Gastroesophageal sphincter (tissue), 4 donors: ENCODE data around the gene GXYLT1. TPM values are rescaled to one million over a fixed set of nuclear protein-coding genes. Genes with fewer than 3 reads are reported as not detected.

Experiments
- ATAC-seq: fragments of 150-250 bp; one replicate; pipeline ENCODE4 v1.9.1; 2016; ENCODE audit warnings: mild to moderate bottlenecking, moderate library complexity
- H3K27ac ChIP-seq, 4 donors: fragments of 200-600 bp; sonication (generic) in 3 of 4; 1 replicate in 3 of 4; 2 replicates in 1 of 4; pipeline ENCODE4 v1.5.1; 2016 to 2019
- H3K27me3 ChIP-seq: fragments of 200-600 bp; sonication (generic); one replicate; pipeline ENCODE4 v1.5.1; 2019
- H3K36me3 ChIP-seq, 2 donors: fragments of 200-600 bp; sonication (generic); one replicate each; pipeline ENCODE4 v1.5.1; 2019; ENCODE audit warnings: control low read depth in 1 of 2
- H3K4me1 ChIP-seq, 3 donors: fragments of 200-600 bp; sonication (generic); 1 replicate in 2 of 3; 2 replicates in 1 of 3; pipeline ENCODE4 v1.5.1; 2016 to 2019; ENCODE audit warnings: control low read depth in 2 of 3
- H3K4me3 ChIP-seq, 2 donors: fragments of 200-600 bp; sonication (generic); one replicate each; pipeline ENCODE4 v1.5.1; 2019; ENCODE audit warnings: mild to moderate bottlenecking in 1 of 2, moderate library complexity in 1 of 2
- H3K9me3 ChIP-seq, 3 donors: fragments of 200-600 bp; sonication (generic); one replicate each; pipeline ENCODE4 v1.5.1; 2017 to 2019; ENCODE audit warnings: control low read depth in 2 of 3
- EP300 ChIP-seq: sonication (generic); formaldehyde crosslinking; IDR thresholded peaks from one replicate; pipeline ENCODE4 v1.6.1; 2017; ENCODE audit warnings: antibody characterized with exemption, mild to moderate bottlenecking
- POLR2A ChIP-seq, 2 donors: fragments of 450-650 bp; IDR thresholded peaks; one replicate each; pipeline ENCODE4 v1.6.1; 2017; ENCODE audit warnings: antibody characterized with exemption in 2 of 2, mild to moderate bottlenecking in 2 of 2, moderate library complexity in 1 of 2
- POLR2AphosphoS5 ChIP-seq: sonication (generic); formaldehyde crosslinking; IDR thresholded peaks from one replicate; pipeline ENCODE4 v1.6.1; 2017; ENCODE audit warnings: antibody characterized with exemption
- WGBS, 2 donors: methylation state at CpG; one replicate each; pipeline ENCODE4 v1.1.5; 2018; ENCODE audit warnings: low coverage in 1 of 2; 5-methylcytosine and 5-hydroxymethylcytosine counted together
- total RNA-seq, 4 donors: library from RNA; depleted of rRNA; stranded (reverse); fragments of >200 nt; gene quantifications; one replicate each; pipeline ENCODE4 v1.1.0, GENCODE V29; 2016
- TF ChIP-seq, protein P1 (sequence below), 4 experiments: fragments of 200-600 bp in 2 of 4; fragments of 450-650 bp in 2 of 4; sonication (generic) in 1 of 4; IDR thresholded peaks; one replicate each; pipeline ENCODE4 v1.5.1; 2017 to 2019; ENCODE audit warnings: antibody characterized with exemption in 4 of 4, mild to moderate bottlenecking in 2 of 4, moderate library complexity in 2 of 4

The GXYLT1 gene
- total RNA-seq, 4 donors from 2014 or later = 6.9 to 11.6 (median 8.3) TPM

DNA sequence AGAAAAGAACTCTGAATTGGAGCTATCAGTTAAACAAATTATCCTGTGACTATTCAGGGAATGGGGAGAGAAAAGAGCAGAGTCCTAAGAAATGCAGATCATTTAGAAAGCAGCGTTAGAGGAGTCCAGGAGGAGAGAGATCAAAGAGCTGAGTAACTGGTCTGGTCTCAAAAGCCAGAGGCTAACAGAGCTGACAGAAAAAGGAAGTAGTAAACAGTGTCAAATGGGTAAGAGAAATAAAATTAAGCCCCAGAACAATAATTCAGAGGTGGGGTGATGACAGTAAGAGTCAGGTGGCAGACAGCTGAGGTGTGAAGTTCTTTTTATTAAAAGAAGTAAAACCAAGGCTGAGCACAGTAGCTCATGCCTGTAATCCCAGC is 19.3 kb downstream of the GXYLT1 start:
- Histone ChIP-seq H3K36me3 (no peaks in the 10 kb centered on the region), H3K4me1 (peaks cover 0 to 8% (median 0%) of the 10 kb centered on the region in 3 donors), H3K9me3 (no peaks in the 10 kb centered on the region), H3K27ac (no peak overlapping the region), H3K27me3 (no peaks in the 10 kb centered on the region), H3K4me3 (no peak overlapping the region)
- no peak for ATAC-seq
- TF ChIP-seq POLR2A (IDR thresholded peaks at IDR 0.05) (no peak), EP300 (no peak), POLR2AphosphoS5 (no peak)
- TF ChIP-seq, protein P1, sequence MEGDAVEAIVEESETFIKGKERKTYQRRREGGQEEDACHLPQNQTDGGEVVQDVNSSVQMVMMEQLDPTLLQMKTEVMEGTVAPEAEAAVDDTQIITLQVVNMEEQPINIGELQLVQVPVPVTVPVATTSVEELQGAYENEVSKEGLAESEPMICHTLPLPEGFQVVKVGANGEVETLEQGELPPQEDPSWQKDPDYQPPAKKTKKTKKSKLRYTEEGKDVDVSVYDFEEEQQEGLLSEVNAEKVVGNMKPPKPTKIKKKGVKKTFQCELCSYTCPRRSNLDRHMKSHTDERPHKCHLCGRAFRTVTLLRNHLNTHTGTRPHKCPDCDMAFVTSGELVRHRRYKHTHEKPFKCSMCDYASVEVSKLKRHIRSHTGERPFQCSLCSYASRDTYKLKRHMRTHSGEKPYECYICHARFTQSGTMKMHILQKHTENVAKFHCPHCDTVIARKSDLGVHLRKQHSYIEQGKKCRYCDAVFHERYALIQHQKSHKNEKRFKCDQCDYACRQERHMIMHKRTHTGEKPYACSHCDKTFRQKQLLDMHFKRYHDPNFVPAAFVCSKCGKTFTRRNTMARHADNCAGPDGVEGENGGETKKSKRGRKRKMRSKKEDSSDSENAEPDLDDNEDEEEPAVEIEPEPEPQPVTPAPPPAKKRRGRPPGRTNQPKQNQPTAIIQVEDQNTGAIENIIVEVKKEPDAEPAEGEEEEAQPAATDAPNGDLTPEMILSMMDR (IDR thresholded peaks at IDR 0.05) = no peak
- 50% methylated on average over 1 of the region's 1 CpG; no CpG with 5 or more reads in 1 of the 2 donors for WGBS, 2 donors

DNA sequence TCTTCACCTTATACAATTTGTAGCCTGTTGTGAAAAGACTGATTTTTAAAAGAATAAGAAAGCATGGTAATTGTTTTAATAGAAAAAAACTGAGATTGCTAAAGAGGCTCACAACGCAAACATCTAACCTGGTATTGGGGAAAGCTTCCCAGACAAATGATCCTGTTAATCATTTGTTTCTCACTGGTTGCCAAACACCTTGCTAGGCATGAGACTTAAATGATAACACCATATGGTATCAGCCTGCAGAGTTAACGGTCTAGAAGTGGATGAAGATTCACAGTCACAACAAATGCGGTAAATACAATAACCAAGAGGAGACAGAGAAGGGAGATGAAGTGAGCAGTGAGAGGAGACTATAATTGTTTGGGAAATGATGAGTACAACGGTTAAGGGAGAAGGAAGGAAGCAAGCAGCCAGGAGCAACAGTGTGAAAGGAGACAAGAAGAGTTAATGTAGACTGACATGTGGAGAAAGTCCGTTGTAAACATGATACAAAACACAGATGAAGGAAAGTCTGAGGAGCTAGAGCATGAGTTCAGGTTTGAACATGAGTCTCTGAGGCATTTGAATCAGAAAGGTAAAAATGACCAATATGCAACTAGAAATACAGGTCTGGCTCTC is 19.8 kb downstream of the GXYLT1 start:
- Histone ChIP-seq H3K36me3 (no peaks in the 10 kb centered on the region), H3K27me3 (no peaks in the 10 kb centered on the region), H3K27ac (no peak overlapping the region), H3K4me3 (no peak overlapping the region), H3K9me3 (no peaks in the 10 kb centered on the region), H3K4me1 (peaks cover 0 to 7% (median 0%) of the 10 kb centered on the region in 3 donors)
- ATAC-seq = no peak
- no peak for TF ChIP-seq EP300
- TF ChIP-seq, protein P1 (IDR thresholded peaks at IDR 0.05) = no peak
- no peak for TF ChIP-seq POLR2A (IDR thresholded peaks at IDR 0.05)
- no peak for TF ChIP-seq POLR2AphosphoS5
- WGBS, 2 donors = 57 to 63% methylated on average over 5 of the region's 5 CpGs

DNA sequence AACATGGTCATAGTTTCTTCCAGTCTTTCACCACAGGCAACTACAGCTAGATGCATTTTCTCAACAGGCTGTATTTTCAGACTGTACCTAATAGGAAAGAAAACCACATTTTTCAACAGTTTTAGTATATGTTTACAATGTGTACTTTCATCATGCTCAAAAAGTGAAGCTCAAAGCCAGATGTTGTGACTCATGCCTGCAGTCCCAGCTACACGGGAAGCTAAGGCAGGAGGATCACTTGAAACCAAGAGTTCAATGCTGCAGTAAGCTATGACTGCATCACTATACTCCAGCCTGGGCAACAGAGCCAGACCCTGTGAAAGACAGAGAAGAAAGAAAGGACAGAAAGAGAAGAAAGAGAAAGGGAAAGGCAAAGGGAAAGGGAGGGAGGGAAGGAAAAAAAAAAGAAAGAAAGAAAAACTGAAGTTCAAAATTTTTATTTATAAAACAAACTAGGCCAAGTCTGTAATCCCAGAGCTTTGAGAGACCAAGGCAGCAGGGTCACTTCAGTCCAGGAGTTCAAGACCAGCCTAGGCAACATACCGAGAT is 25.5 kb downstream of the GXYLT1 start:
- ATAC-seq = no peak
- no peaks in the 10 kb centered on the region for H3K4me1 ChIP-seq
- WGBS, 2 donors = 57 to 100% methylated on average over 1 to 2 of the region's 2 CpGs
- TF ChIP-seq POLR2A (IDR thresholded peaks at IDR 0.05) (no peak), POLR2AphosphoS5 (no peak), EP300 (no peak)
- TF ChIP-seq, protein P1 (IDR thresholded peaks at IDR 0.05) = no peak
- no peak overlapping the region for H3K4me3 ChIP-seq
- H3K9me3 ChIP-seq = no peaks in the 10 kb centered on the region
- peaks cover 0 to 17% of the 10 kb centered on the region in 2 donors for H3K36me3 ChIP-seq
- H3K27me3 ChIP-seq = no peaks in the 10 kb centered on the region
- H3K27ac ChIP-seq = no peak overlapping the region

DNA sequence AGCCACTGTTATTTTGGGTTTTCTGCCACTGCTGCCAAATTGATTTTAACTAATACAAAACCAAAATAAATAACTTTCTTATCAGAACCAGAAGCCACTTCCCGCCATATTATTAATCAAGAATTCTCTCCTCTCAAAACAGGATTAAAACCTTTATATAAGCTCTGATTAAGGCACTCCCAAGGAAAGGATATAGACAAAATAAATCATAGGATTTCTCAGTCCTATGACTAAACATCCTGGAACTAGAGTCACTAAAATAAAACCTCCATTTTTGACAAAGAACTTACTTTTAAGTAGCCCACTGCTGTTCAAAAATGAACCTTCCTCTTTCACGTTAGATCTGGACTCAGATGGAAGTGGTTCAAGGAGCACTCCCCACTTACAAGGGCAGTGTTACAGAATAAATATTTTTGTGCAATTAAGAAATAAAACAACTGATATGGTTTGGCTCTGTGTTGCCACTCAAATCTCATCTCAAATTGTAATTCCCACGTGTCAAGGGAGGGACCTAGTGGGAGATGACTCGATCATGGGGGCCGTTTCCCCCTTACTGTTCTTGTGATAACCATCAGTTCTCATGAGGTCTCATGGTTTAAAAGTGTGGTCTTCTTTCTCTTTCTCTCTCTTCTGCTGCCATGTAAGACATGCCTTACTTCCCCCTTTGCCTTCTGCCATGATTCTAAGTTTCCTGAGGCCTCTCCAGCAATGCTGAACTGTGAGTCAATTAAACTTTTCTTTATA is 26.4 kb downstream of the GXYLT1 start:
- Histone ChIP-seq H3K9me3 (no peaks in the 10 kb centered on the region), H3K4me1 (no peaks in the 10 kb centered on the region), H3K36me3 (peaks cover 0 to 17% of the 10 kb centered on the region in 2 donors), H3K4me3 (no peak overlapping the region), H3K27me3 (no peaks in the 10 kb centered on the region), H3K27ac (no peak overlapping the region)
- ATAC-seq = no peak
- 70 to 93% methylated on average over 5 of the region's 5 CpGs for WGBS, 2 donors
- no peak for TF ChIP-seq EP300
- no peak for TF ChIP-seq POLR2AphosphoS5
- no peak for TF ChIP-seq POLR2A (IDR thresholded peaks at IDR 0.05)
- TF ChIP-seq, protein P1 (IDR thresholded peaks at IDR 0.05) = no peak
